CD4-positive, alpha-beta memory T cell (primary cell): ENCODE measurements around the gene FANCE. TPM values are rescaled to one million over a fixed set of nuclear protein-coding genes. Genes with fewer than 3 reads are reported as not detected.

ENCODE experiments used
- CTCF ChIA-PET: fragments of 350-600 bp; sonication (Branson Sonifier 250); formaldehyde crosslinking; loops from one replicate; lab custom pipeline; 2021; ENCODE audit warnings: inconsistent platforms; ENCODE audit not compliant: partially characterized antibody; lab: Charles Lee
- POLR2A ChIA-PET: fragments of 350-600 bp; sonication (Branson Sonifier 250); formaldehyde crosslinking; loops from one replicate; lab custom pipeline; 2021; ENCODE audit not compliant: partially characterized antibody; lab: Charles Lee
- DNase-seq, 5 donors: peaks; one replicate each; pipeline versions ENCODE4 v3.0.0 to v3.0.0-alpha.2; 2020 to 2022; ENCODE audit warnings: mixed read lengths in 1 of 5
- H3K27ac ChIP-seq: one replicate; pipeline ENCODE4 v1.7.0; 2013; ENCODE audit warnings: low read depth, low read length
- H3K27me3 ChIP-seq: 2 replicates; pipeline ENCODE4 v1.7.0; 2013; ENCODE audit warnings: mild to moderate bottlenecking, low read length, moderate library complexity; ENCODE audit not compliant: insufficient read depth
- H3K36me3 ChIP-seq: 2 replicates; pipeline ENCODE4 v1.7.0; 2013; ENCODE audit warnings: mild to moderate bottlenecking, low read length, moderate library complexity; ENCODE audit not compliant: insufficient read depth
- H3K4me1 ChIP-seq: 2 replicates; pipeline ENCODE4 v1.7.0; 2013; ENCODE audit warnings: mild to moderate bottlenecking, low read length, moderate library complexity; ENCODE audit not compliant: insufficient read depth
- H3K4me3 ChIP-seq, 2 donors: one replicate each; pipeline ENCODE4 v1.7.0; 2013; ENCODE audit warnings: low read length in 2 of 2, mild to moderate bottlenecking in 1 of 2
- H3K9me3 ChIP-seq, 2 donors: one replicate each; pipeline ENCODE4 v1.7.0; 2013; ENCODE audit warnings: low read length in 2 of 2, control low read depth in 1 of 2; ENCODE audit not compliant: control insufficient read depth in 1 of 2
- H3K27ac Mint-ChIP-seq, 7 donors: one replicate each; pipeline ENCODE4 v1.8.0; 2020 to 2021; ENCODE audit warnings: mixed read lengths in 7 of 7, mild to moderate bottlenecking in 6 of 7, inconsistent platforms in 3 of 7, moderate library complexity in 3 of 7
- H3K27me3 Mint-ChIP-seq, 2 donors: one replicate each; pipeline ENCODE4 v1.8.0; 2020 to 2021; ENCODE audit warnings: mixed read lengths in 2 of 2
- H3K36me3 Mint-ChIP-seq, 2 donors: one replicate each; pipeline ENCODE4 v1.8.0; 2020 to 2021; ENCODE audit warnings: mixed read lengths in 2 of 2, inconsistent platforms in 1 of 2, mild to moderate bottlenecking in 1 of 2
- H3K4me1 Mint-ChIP-seq, 4 donors: one replicate each; pipeline ENCODE4 v1.8.0; 2020 to 2021; ENCODE audit warnings: mixed read lengths in 4 of 4, mild to moderate bottlenecking in 1 of 4
- H3K4me3 Mint-ChIP-seq, 8 donors: one replicate each; pipeline ENCODE4 v1.8.0; 2020 to 2021; ENCODE audit warnings: mixed read lengths in 8 of 8, mild to moderate bottlenecking in 7 of 8, moderate library complexity in 6 of 8, inconsistent platforms in 3 of 8
- H3K9me3 Mint-ChIP-seq, 8 donors: one replicate each; pipeline ENCODE4 v1.8.0; 2020 to 2021; ENCODE audit warnings: mixed read lengths in 8 of 8, mild to moderate bottlenecking in 5 of 8, inconsistent platforms in 3 of 8, moderate library complexity in 1 of 8
- intact Hi-C: fragments of 100-400 bp; cut with micrococcal nuclease; formaldehyde crosslinking; loops from one replicate; pipeline ENCODE4 v1.15.1; 2023
- polyA plus RNA-seq, 2 donors: library from polyadenylated mRNA; unstranded; fragments of 300-500 nt; fragmentation: Illumina TruSeq; gene quantifications; one replicate each; pipeline ENCODE4 v1.2.3, GENCODE V29; 2021
- total RNA-seq, 2 experiments: library from RNA; stranded (reverse); gene quantifications; one replicate each; pipeline ENCODE4 v1.2.3, GENCODE V29; 2021

Gene FANCE
- total and polyA plus RNA-seq, 4 experiments from 2014 or later, result 5.4 to 9.0 (median 7.9) TPM

DNA sequence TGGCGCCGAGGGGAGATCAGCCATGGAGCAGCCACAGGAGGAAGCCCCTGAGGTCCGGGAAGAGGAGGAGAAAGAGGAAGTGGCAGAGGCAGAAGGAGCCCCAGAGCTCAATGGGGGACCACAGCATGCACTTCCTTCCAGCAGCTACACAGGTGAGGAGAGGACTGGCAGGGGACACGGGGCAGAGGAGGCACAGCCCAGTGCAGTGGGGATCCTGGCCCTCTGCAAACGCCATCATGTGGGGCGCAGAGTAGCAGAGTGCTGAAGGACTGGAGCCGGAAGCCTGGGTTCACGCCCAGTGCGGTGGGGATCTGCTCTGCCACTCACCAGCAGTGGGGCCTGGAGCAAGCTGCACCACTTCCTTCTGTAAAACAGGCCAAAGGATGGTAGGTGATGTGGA is 41.1 kb upstream of the FANCE start:
- ChIA-PET POLR2A (interaction anchor here (0.9 to 1.0 kb wide), 3 partner anchors 17 to 152 kb away, joined by 3 read pairs; no protein-coding TSS in a partner anchor), CTCF (interaction anchor here (0.9 to 2.9 kb wide), 2 partner anchors 8 to 19 kb away, joined by 3 to 14 read pairs; no protein-coding TSS in a partner anchor)
- peak in 1 of 5 donors; percentile 5 for DNase-seq
- H3K27me3 ChIP-seq, result no peaks in the 10 kb centered on the region
- Mint-ChIP-seq H3K27me3 (no peaks in the 10 kb centered on the region), H3K4me3 (peak overlapping the region in 6 of 8 donors; percentile 3 to 64 (median 34)), H3K4me1 (peaks cover 17 to 68% (median 32%) of the 10 kb centered on the region in 4 donors), H3K9me3 (peaks cover 0 to 2% (median 0%) of the 10 kb centered on the region in 8 donors), H3K36me3 (peaks cover 33 to 51% of the 10 kb centered on the region in 2 donors), H3K27ac (peak overlapping the region in 6 of 7 donors; percentile 9 to 83 (median 70))
- H3K4me3 ChIP-seq, result no peak overlapping the region
- peaks cover 16% of the 10 kb centered on the region for H3K36me3 ChIP-seq
- peaks cover 11% of the 10 kb centered on the region for H3K4me1 ChIP-seq
- no peak overlapping the region for H3K27ac ChIP-seq
- H3K9me3 ChIP-seq, result no peaks in the 10 kb centered on the region
- intact Hi-C loops, result no loop called here

DNA sequence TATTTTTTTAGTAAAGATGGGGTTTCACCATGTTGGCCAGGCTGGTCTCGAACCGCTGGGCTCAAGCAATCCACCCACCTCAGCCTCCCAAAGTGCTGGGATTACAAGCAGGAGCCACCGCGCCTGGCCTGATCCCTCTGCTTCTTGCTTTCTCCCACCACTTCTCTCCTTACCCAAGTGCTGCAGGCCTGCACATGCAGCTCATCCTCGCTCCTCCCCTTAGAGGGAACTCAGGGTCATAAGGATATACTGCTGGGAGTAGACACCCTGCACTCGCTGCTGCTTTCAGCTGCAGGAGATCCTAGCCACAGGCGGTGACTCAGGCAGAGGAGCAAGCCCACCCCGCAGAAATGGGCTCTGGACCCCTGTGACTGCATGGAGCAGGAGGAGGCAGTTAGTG is 40.0 kb upstream of the FANCE start:
- H3K4me3 ChIP-seq, result no peak overlapping the region
- peaks cover 11% of the 10 kb centered on the region for H3K4me1 ChIP-seq
- POLR2A ChIA-PET, result interaction anchor here (0.9 to 1.0 kb wide), 3 partner anchors 18 to 153 kb away, joined by 3 read pairs; no protein-coding TSS in a partner anchor
- no peaks in the 10 kb centered on the region for H3K9me3 ChIP-seq
- Mint-ChIP-seq H3K36me3 (peaks cover 33 to 56% of the 10 kb centered on the region in 2 donors), H3K4me1 (peaks cover 19 to 63% (median 31%) of the 10 kb centered on the region in 4 donors), H3K4me3 (no peak overlapping the region), H3K9me3 (peaks cover 0 to 2% (median 0%) of the 10 kb centered on the region in 8 donors), H3K27ac (peak overlapping the region in 1 of 7 donors; percentile 80), H3K27me3 (no peaks in the 10 kb centered on the region)
- no peak for DNase-seq
- H3K27ac ChIP-seq, result no peak overlapping the region
- CTCF ChIA-PET, result no interaction called here
- peaks cover 16% of the 10 kb centered on the region for H3K36me3 ChIP-seq
- H3K27me3 ChIP-seq, result no peaks in the 10 kb centered on the region
- intact Hi-C loops, result no loop called here

DNA sequence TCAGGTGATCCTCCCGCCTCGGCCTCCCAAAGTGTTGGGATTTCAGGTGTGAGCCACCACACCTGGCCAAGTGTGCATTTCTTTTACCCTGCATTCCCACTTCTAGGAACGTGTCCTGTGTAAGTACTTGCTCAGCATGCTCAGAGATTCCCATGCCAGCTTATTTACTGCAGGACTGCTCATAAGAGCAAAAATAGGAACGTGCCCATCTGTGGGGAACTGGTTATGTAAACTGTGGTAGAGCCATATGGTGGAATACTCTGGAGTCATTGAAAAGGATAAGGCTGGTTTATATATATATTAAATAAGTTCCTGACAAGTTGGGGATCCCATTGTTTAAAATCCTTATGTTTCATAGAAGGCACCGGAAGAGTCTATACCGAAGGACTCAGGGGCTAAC is 38.2 kb upstream of the FANCE start:
- intact Hi-C loops, result no loop called here
- Mint-ChIP-seq H3K27ac (peak overlapping the region in 2 of 7 donors; percentile 30 to 41), H3K4me3 (no peak overlapping the region), H3K36me3 (peaks cover 44 to 68% of the 10 kb centered on the region in 2 donors), H3K27me3 (no peaks in the 10 kb centered on the region), H3K9me3 (peaks cover 0 to 2% (median 0%) of the 10 kb centered on the region in 8 donors), H3K4me1 (peaks cover 30 to 69% (median 44%) of the 10 kb centered on the region in 4 donors)
- Histone ChIP-seq H3K4me1 (peaks cover 25% of the 10 kb centered on the region), H3K36me3 (peaks cover 22% of the 10 kb centered on the region), H3K9me3 (no peaks in the 10 kb centered on the region), H3K27me3 (no peaks in the 10 kb centered on the region), H3K27ac (no peak overlapping the region), H3K4me3 (no peak overlapping the region)
- ChIA-PET POLR2A (no interaction called here), CTCF (interaction anchor here (7.8 kb wide), 1 partner anchor 35 kb away, joined by 54 read pairs; the partner anchor contains the start of gene FANCE)
- DNase-seq, result no peak

DNA sequence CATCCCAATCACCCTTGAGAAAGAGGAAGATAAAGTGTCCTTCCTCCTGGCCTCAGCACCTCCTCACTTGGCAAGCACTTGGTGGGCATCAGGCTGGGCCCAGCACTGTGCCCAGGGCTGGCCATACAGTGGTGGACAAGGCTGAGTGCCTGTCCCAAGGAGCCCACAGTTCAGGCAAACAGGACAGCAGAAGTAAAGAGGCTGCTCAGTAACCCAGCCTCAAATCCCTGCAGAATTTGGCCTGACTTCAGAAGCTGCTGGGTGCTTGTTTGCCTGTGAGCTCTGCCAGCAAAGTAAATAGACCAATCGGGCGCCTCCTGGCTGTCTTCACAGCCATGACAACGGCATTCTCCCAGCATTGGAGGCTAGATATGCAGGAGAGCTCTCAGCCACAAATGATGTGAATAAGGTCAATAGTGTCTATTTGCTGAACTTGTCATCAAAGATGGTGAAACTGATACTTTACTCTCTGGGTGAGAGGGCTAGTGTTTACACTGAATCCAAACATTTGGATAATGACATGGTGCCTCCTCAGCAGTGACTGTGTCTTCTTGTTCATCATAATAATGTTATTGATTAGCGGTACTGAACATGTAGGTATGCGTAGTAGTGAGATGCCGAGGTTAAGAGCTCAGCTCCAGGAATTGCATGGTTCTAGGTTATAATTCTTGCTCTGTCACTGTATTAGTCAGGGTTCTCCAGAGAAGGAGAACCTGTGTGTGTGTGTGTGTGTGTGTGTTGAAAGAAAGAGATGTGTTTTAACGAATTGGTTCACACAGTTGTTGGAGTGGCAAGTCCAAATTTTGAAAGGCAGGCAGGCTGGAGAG is 36.9 kb upstream of the FANCE start:
- peaks cover 22% of the 10 kb centered on the region for H3K36me3 ChIP-seq
- H3K4me1 ChIP-seq, result peaks cover 35% of the 10 kb centered on the region
- H3K27me3 Mint-ChIP-seq, result no peaks in the 10 kb centered on the region
- ChIA-PET POLR2A (interaction anchor here (0.5 to 1.7 kb wide), 5 partner anchors 21 to 73 kb away, joined by 3 to 10 read pairs (median 4); partner anchors contain the start of gene PPARD), CTCF (interaction anchor here (0.6 to 7.8 kb wide), 11 partner anchors 8 to 122 kb away, joined by 3 to 55 read pairs (median 5); partner anchors contain the start of genes DEF6, FANCE and PPARD)
- intact Hi-C loops, result loop anchor here (1.0 kb wide), 2 partner anchors 34 to 73 kb away; partner anchors contain the start of gene PPARD
- peaks cover 0 to 2% (median 0%) of the 10 kb centered on the region in 8 donors for H3K9me3 Mint-ChIP-seq
- H3K27ac ChIP-seq, result no peak overlapping the region
- peaks cover 44 to 75% of the 10 kb centered on the region in 2 donors for H3K36me3 Mint-ChIP-seq
- H3K4me3 ChIP-seq, result no peak overlapping the region
- H3K9me3 ChIP-seq, result no peaks in the 10 kb centered on the region
- peak in 4 of 5 donors; percentile 26 to 33 (median 30) for DNase-seq
- H3K4me3 Mint-ChIP-seq, result peak overlapping the region in 1 of 8 donors; percentile 1
- peak overlapping the region; percentile 26 to 81 (median 74) for H3K27ac Mint-ChIP-seq
- H3K27me3 ChIP-seq, result no peaks in the 10 kb centered on the region
- H3K4me1 Mint-ChIP-seq, result peaks cover 31 to 72% (median 49%) of the 10 kb centered on the region in 4 donors

DNA sequence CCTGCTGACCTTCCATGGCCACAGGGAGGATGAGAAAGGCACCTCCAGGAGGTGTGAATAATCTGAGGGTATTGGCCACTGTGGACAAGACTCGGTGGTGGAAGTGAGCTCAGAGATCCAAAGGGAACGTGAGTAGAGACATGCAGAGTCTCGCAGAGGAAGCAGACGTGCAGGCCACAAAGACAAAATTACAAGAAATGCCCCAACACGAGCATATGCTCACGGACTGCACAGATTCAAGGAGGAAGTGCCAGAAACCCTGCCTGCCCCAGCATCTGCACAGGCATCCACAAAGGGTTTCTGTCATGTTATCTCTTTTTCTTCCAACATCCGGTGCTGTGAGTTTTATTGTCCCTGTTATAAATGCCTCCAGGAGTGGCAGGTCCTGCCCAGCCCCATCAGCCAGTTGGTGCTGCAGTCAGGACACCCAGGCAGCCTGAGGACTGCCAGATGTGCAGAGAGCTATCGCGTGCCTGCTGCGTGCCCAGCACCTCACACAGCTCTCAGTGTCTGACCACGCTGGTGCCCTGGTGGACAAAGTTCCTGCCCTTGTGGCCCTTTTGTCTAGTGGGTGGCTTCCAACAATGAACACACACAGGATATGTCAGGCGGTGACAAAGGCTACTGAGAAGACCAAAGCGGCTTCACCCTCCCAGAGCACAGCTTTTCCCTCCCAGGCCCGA is 34.0 kb upstream of the FANCE start:
- Mint-ChIP-seq H3K4me1 (peaks cover 29 to 47% (median 36%) of the 10 kb centered on the region in 4 donors), H3K36me3 (peaks cover 27 to 66% of the 10 kb centered on the region in 2 donors), H3K27me3 (no peaks in the 10 kb centered on the region), H3K9me3 (no peaks in the 10 kb centered on the region), H3K4me3 (peak overlapping the region in 5 of 8 donors; percentile 14 to 59 (median 37)), H3K27ac (peak overlapping the region in 6 of 7 donors; percentile 48 to 84 (median 66))
- H3K27me3 ChIP-seq, result no peaks in the 10 kb centered on the region
- no peak overlapping the region for H3K4me3 ChIP-seq
- intact Hi-C loops, result no loop called here
- H3K4me1 ChIP-seq, result peaks cover 29% of the 10 kb centered on the region
- peaks cover 25% of the 10 kb centered on the region for H3K36me3 ChIP-seq
- CTCF ChIA-PET, result interaction anchor here (0.9 to 7.8 kb wide), 6 partner anchors 10 to 121 kb away, joined by 4 to 55 read pairs (median 16); partner anchors contain the start of genes DEF6, FANCE and PPARD
- no peaks in the 10 kb centered on the region for H3K9me3 ChIP-seq
- POLR2A ChIA-PET, result interaction anchor here (1.3 kb wide), 1 partner anchor 74 kb away, joined by 3 read pairs; no protein-coding TSS in a partner anchor
- no peak for DNase-seq
- no peak overlapping the region for H3K27ac ChIP-seq

DNA sequence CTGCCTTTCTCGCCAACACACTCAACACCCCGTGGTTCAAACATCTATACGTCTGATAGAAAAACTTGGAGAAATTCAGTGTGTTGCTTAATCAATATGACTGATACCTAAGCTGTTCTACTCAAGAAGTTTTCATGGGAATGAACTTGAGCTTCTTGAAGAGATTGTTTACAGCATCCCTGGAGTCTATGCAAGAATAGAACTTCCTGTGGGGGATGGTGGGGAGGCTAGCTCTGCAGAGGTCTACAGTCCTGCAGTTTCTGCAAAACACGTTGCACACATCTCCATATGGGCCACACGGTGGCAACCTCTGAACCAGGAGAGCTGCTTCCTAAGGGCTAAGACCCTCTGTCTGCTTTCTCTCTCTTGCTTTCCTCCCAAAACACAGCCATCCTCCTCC is 32.7 kb upstream of the FANCE start:
- POLR2A ChIA-PET, result interaction anchor here (0.7 to 2.0 kb wide), 7 partner anchors 26 to 122 kb away, joined by 3 to 9 read pairs (median 3); no protein-coding TSS in a partner anchor
- H3K36me3 ChIP-seq, result peaks cover 28% of the 10 kb centered on the region
- H3K9me3 ChIP-seq, result no peaks in the 10 kb centered on the region
- peaks cover 29% of the 10 kb centered on the region for H3K4me1 ChIP-seq
- Mint-ChIP-seq H3K4me3 (peak overlapping the region in 2 of 8 donors; percentile 19 to 47), H3K4me1 (peaks cover 29 to 40% (median 34%) of the 10 kb centered on the region in 4 donors), H3K9me3 (no peaks in the 10 kb centered on the region), H3K27me3 (no peaks in the 10 kb centered on the region), H3K36me3 (peaks cover 30 to 63% of the 10 kb centered on the region in 2 donors), H3K27ac (peak overlapping the region in 6 of 7 donors; percentile 32 to 82 (median 72))
- DNase-seq, result peak in 2 of 5 donors; percentile 8 to 19
- intact Hi-C loops, result loop anchor here (1.0 kb wide), 1 partner anchor 30 kb away; no protein-coding TSS in a partner anchor
- CTCF ChIA-PET, result interaction anchor here (0.8 to 7.8 kb wide), 22 partner anchors 9 to 126 kb away, joined by 3 to 55 read pairs (median 5); partner anchors contain the start of genes DEF6, FANCE and PPARD
- no peaks in the 10 kb centered on the region for H3K27me3 ChIP-seq
- H3K4me3 ChIP-seq, result no peak overlapping the region
- H3K27ac ChIP-seq, result no peak overlapping the region
